Left ventricle myocardium inferior (tissue), 1 donor: ENCODE results near the gene COL23A1. TPM values are rescaled to one million over a fixed set of nuclear protein-coding genes. Genes with fewer than 3 reads are reported as not detected.
A peak's percentile ranks its signal among the peaks of the same experiment; 100 is the strongest.

ENCODE experiments used
- DNase-seq: peaks from one replicate; pipeline ENCODE4 v3.0.0-alpha.2; 2020
- H3K27ac ChIP-seq: fragments of 200-600 bp; replicated peaks from 2 replicates; pipeline ENCODE4 v1.8.0; 2021
- H3K27me3 ChIP-seq: fragments of 200-600 bp; 2 replicates; pipeline ENCODE4 v1.8.0; 2021; ENCODE audit warnings: low read depth
- H3K36me3 ChIP-seq: fragments of 200-600 bp; 2 replicates; pipeline ENCODE4 v1.8.0; 2021
- H3K4me1 ChIP-seq: fragments of 200-600 bp; 2 replicates; pipeline ENCODE4 v1.8.0; 2021
- H3K4me3 ChIP-seq: fragments of 200-600 bp; 2 replicates; pipeline ENCODE4 v1.8.0; 2021; ENCODE audit warnings: mild to moderate bottlenecking, moderate library complexity
- H3K9me3 ChIP-seq: fragments of 200-600 bp; replicated peaks from 2 replicates; pipeline ENCODE4 v1.8.0; 2021
- intact Hi-C: fragments of 100-400 bp; cut with micrococcal nuclease; formaldehyde crosslinking; loops from one replicate; pipeline ENCODE4 v1.11.0; 2022
- total RNA-seq: library from RNA; stranded (reverse); fragmentation: NEBNext Ultra II Directional; extraction: Animal tissue kit (Norgen Biotek cat#: 25700); gene quantifications from one replicate; pipeline ENCODE4 v1.2.1, GENCODE V29; 2021
- TF ChIP-seq, protein P1 (sequence below): fragments of 200-600 bp; IDR thresholded peaks from 2 replicates; pipeline ENCODE4 v1.8.0; 2021; ENCODE audit warnings: antibody characterized with exemption, mild to moderate bottlenecking, borderline replicate concordance
- donor health status: DM: no; HTN: yes; CAD: no; lungs with severe emphysema.

Gene COL23A1
- total RNA-seq, 1 donor from 2014 or later = 27.4 TPM

DNA sequence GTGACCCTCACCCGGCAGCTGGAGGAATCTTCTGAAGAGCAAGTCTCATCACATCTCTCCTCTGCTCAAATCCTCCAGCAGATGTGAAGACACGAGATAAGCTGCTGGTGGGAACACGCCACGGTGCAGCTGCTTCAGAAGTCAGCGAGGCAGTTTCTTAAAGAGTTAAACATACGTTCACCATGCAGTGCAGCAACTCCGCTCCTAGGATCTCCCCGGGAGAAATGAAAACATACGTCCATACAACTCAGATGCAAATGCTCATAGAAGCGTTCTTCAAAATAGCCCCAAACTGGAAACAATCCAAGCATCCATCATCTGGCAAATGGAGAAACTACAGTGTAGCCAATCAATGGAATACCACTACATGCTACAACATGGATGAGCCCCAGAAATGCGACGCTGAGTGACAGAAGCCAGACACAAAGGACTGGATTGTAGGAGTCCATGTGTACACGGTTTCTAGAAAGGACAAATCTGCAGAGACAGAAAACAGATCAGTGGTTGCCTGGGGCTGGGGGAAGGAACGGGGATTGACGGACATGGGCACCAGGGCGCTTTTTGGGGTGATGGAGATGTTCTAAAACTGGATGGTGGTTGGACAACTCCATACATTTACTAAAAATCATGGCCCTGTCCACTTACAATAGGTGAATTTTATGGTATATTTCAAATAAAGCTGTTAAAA, 150.6 kb downstream of the COL23A1 start:
- Histone ChIP-seq H3K4me3 (no peak overlapping the region), H3K27me3 (peaks cover 15% of the 10 kb centered on the region), H3K4me1 (peaks cover 8% of the 10 kb centered on the region), H3K27ac (no peak overlapping the region), H3K9me3 (no peaks in the 10 kb centered on the region), H3K36me3 (no peaks in the 10 kb centered on the region)
- intact Hi-C loops = no loop called here
- TF ChIP-seq, protein P1, sequence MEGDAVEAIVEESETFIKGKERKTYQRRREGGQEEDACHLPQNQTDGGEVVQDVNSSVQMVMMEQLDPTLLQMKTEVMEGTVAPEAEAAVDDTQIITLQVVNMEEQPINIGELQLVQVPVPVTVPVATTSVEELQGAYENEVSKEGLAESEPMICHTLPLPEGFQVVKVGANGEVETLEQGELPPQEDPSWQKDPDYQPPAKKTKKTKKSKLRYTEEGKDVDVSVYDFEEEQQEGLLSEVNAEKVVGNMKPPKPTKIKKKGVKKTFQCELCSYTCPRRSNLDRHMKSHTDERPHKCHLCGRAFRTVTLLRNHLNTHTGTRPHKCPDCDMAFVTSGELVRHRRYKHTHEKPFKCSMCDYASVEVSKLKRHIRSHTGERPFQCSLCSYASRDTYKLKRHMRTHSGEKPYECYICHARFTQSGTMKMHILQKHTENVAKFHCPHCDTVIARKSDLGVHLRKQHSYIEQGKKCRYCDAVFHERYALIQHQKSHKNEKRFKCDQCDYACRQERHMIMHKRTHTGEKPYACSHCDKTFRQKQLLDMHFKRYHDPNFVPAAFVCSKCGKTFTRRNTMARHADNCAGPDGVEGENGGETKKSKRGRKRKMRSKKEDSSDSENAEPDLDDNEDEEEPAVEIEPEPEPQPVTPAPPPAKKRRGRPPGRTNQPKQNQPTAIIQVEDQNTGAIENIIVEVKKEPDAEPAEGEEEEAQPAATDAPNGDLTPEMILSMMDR = no peak
- no peak for DNase-seq

DNA sequence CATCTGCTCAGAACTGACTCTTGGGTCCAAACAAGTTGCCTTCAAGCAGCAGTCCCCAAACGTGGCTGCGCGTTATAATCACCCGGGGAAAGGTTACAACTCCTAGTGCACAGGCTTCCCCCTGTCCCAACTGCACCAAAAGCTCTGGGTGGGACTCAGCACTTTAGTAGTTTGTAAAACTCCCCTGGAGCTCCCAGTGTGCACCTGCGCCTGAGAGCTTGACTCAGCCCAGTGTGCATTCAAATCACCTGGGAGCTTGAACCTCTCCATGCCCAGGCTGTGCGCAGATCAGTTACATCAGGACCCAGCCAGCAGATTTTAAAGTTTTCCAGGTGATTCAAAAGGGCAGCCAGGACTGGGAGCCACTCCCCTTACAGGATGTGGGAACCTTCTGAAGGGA, 151.4 kb downstream of the COL23A1 start:
- Histone ChIP-seq H3K4me3 (no peak overlapping the region), H3K4me1 (peaks cover 15% of the 10 kb centered on the region), H3K9me3 (no peaks in the 10 kb centered on the region), H3K27me3 (peaks cover 15% of the 10 kb centered on the region), H3K27ac (no peak overlapping the region), H3K36me3 (no peaks in the 10 kb centered on the region)
- no peak for DNase-seq
- TF ChIP-seq, protein P1 = no peak
- intact Hi-C loops = no loop called here

DNA sequence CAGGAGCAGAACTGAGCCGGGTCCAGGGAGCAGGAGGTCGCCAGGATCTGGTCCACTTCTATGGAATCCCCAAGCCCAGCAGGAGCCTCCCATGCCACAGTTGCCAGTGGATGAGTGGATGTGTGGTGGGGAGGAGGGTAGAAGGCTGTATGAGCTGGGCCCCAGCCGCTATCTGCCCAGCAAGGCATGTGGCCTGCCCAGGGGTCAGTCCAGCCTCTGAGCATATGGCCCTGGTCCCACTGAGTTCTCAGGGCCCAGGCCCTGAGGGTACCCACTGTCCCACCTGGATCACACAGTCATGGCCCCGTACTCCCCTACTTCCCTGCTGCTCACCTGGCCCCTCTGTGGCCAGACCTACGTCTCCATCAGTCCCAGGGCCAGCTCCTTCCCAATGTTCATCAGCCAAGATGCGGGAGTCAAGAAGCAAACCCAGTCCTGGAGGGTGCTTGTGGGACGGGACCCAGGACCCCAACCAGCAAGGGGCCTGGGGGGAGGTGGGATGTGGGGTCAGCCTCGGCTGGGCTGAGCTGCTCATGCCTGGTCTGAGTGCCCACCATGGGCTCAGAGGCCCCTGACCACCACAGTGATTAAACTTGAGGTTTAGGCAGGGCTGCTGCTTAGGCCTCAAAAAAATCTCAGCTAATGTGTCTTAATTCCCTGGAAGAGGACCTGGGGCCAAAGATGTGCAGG, 152.7 kb downstream of the COL23A1 start:
- TF ChIP-seq, protein P1 = no peak
- no peak overlapping the region for H3K27ac ChIP-seq
- no peaks in the 10 kb centered on the region for H3K9me3 ChIP-seq
- no peak overlapping the region for H3K4me3 ChIP-seq
- no peaks in the 10 kb centered on the region for H3K36me3 ChIP-seq
- peaks cover 15% of the 10 kb centered on the region for H3K27me3 ChIP-seq
- no peak for DNase-seq
- intact Hi-C loops = no loop called here
- peaks cover 15% of the 10 kb centered on the region for H3K4me1 ChIP-seq

DNA sequence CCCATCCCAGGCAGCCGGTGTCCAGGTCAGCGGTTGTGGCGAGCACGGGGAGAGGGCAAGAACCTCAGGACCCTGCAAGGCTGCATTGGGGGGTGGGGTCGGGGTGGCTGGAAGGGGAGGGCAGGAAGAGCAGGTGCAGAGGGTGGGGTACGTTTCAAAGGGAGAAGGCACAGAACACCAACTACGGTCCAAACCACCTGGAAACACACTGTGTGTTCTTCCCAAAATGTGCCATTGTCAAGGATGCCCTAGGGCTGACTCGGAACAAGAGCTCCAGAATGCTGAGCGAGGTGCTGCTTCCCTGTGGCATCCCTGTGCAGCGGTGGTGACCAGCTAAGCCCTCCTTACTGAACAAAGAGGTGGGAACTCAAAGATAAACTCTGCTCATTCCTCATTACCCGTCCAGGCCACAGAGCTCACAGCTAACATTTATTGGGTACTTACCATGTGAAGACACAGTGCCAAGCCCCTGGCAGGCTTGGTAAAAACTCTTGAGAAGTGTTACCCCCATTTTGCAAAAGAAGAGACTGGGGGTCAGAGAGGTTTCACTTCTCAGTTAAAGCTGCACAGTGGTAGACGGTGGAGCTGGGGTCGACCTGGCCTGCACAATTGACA, 153.8 kb downstream of the COL23A1 start:
- H3K27ac ChIP-seq = no peak overlapping the region
- H3K9me3 ChIP-seq = no peaks in the 10 kb centered on the region
- H3K4me3 ChIP-seq = no peak overlapping the region
- TF ChIP-seq, protein P1 = no peak
- intact Hi-C loops = no loop called here
- peaks cover 15% of the 10 kb centered on the region for H3K4me1 ChIP-seq
- DNase-seq = no peak
- H3K27me3 ChIP-seq = peaks cover 15% of the 10 kb centered on the region
- H3K36me3 ChIP-seq = no peaks in the 10 kb centered on the region

DNA sequence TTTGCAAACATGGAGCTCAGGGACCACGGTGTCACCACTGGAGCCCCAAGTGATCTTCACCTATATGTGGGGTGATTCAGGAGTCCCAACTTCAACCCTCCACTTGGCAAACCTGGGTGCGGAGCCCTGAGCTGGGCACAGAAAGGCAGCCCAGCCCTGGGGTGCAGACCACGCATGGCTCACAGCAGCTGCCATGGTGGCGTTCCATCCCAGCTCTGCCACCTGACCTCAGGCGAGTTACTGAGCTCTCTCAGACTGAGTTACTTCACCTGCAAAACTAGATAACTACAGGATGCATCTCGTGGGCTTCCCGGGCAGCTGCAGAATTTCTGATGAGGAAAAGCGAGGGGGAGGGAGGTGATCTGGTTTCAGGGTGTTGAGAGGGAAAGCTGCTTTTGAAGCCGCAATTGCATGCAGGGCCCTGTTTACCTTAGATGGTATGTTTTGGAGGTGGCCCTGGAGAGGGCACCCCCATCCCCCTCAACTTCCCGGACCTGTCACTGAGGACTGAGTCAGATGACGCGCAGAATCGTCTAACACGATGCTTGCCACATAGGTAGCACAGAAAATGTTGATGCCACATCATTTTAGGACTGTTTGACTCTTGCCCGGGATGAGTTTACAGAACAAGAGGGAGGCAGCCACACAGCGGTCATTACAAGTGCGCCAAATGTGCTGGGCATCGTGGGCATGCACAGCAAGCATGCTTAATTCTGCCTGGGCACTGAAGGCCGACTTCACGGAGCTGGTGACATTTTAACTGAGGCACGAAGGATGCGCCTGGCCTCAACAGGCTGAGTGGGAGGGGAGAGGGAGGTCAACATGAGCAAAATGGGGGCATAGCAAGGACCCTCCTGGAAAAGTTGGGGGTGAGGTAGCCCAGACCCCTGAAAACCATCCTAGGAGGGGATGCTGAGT, 154.6 kb downstream of the COL23A1 start:
- H3K4me3 ChIP-seq = no peak overlapping the region
- H3K27me3 ChIP-seq = peaks cover 15% of the 10 kb centered on the region
- DNase-seq = no peak
- H3K27ac ChIP-seq = peak overlapping the region; percentile 63
- H3K9me3 ChIP-seq = no peaks in the 10 kb centered on the region
- H3K36me3 ChIP-seq = no peaks in the 10 kb centered on the region
- H3K4me1 ChIP-seq = peaks cover 15% of the 10 kb centered on the region
- TF ChIP-seq, protein P1 = no peak
- intact Hi-C loops = no loop called here
